Epithelial cell of esophagus (primary cell): ENCODE results near the gene LRRD1.
"Not testable (repeated sequence)": the region's sequence is repeated elsewhere in the genome, so short reads cannot be mapped to it uniquely, and the experiment has no call there.

ENCODE experiments used
- DNase-seq: peaks from one replicate; pipeline ENCODE4 v3.0.0; 2010; ENCODE audit warnings: low read depth
- H3K4me3 ChIP-seq: 2 replicates; pipeline ENCODE4 v1.5.1; 2011; ENCODE audit warnings: mild to moderate bottlenecking, low read length, control low read depth
- TF ChIP-seq, protein P1 (sequence below): IDR thresholded peaks from 2 replicates; pipeline ENCODE4 v1.5.1; 2011; ENCODE audit warnings: low read depth, mild to moderate bottlenecking, low read length, control low read depth, inconsistent platforms; ENCODE audit not compliant: insufficient read depth; ENCODE audit errors: missing control alignments

Gene LRRD1

DNA sequence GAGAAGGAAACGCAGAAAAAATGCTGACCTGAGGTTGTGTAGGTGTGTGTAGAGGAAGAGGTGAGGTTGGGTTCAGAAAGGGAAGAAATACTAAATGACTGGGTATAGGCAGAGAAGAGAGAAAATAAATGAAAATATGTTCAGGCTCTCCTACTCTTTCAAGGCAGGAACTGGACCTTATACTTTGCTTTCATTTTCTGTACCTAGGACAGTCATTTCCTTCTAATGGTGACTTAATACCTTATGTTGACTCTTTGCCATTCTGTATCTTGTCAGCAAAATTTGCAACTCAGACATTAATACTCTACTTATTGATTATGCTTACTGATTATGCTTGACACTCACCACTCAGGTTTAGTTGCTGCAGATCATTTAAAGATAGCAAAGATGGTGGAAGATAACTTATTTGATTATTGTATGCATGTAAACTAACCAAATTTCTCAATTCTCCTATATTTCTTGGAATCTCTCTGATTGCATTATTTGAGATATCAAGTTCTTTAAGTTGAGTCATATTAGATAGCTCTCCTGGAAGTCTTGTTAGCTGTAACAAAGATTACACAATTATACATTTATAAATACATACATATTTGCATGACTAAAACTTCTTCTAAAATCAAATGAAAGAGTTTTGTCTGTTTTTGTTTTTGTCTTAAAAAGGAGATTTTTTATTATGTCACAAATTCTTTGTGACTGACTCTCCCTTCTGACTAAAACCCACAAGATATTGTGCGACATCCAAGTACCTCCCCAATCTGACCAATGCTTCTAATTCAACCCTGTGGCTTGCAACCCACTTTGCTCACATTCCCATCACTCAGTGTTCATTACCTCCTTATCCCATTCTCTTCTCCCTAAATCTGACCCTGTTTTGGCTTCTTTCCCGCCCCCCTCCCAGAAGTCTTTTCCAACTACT, 20.0 kb downstream of the LRRD1 start:
- H3K4me3 ChIP-seq = no peak overlapping the region
- peak; percentile 18 for DNase-seq
- TF ChIP-seq, protein P1, sequence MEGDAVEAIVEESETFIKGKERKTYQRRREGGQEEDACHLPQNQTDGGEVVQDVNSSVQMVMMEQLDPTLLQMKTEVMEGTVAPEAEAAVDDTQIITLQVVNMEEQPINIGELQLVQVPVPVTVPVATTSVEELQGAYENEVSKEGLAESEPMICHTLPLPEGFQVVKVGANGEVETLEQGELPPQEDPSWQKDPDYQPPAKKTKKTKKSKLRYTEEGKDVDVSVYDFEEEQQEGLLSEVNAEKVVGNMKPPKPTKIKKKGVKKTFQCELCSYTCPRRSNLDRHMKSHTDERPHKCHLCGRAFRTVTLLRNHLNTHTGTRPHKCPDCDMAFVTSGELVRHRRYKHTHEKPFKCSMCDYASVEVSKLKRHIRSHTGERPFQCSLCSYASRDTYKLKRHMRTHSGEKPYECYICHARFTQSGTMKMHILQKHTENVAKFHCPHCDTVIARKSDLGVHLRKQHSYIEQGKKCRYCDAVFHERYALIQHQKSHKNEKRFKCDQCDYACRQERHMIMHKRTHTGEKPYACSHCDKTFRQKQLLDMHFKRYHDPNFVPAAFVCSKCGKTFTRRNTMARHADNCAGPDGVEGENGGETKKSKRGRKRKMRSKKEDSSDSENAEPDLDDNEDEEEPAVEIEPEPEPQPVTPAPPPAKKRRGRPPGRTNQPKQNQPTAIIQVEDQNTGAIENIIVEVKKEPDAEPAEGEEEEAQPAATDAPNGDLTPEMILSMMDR = no peak

GRCh38 chr7:92156990-92157389, 22.0 kb downstream of the LRRD1 start:
- no peak overlapping the region for H3K4me3 ChIP-seq
- TF ChIP-seq, protein P1 = no peak
- DNase-seq = no peak

DNA sequence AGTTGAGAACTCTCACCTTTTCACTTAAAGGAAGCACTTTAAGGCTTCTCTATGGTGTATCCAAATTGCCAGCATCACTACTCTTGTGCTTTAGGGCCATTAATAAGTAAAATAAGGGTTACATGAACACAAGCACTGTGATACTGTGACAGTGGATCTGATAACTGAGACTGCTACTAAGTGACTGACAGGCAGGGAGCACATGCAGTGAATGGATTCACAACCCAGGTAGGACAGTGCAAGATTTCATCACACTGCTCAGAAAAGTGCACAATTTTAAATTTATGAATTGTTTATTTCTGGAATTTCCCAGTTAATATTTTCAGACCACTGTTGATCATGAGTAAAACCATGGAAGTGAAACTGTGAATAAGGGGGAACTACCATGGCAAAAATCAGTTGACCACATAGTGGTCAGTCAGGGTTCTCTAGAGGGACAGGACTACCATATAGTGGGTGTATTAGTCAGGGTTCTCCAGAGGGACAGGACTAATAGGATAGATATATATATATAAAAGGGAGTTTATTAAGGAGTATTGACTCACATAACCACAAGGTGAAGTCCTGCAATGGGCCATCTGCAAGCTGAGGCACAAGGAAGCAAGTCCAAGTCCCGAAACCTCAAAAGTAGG, 23.7 kb downstream of the LRRD1 start:
- TF ChIP-seq, protein P1 = no peak
- no peak for DNase-seq
- no peak overlapping the region for H3K4me3 ChIP-seq

DNA sequence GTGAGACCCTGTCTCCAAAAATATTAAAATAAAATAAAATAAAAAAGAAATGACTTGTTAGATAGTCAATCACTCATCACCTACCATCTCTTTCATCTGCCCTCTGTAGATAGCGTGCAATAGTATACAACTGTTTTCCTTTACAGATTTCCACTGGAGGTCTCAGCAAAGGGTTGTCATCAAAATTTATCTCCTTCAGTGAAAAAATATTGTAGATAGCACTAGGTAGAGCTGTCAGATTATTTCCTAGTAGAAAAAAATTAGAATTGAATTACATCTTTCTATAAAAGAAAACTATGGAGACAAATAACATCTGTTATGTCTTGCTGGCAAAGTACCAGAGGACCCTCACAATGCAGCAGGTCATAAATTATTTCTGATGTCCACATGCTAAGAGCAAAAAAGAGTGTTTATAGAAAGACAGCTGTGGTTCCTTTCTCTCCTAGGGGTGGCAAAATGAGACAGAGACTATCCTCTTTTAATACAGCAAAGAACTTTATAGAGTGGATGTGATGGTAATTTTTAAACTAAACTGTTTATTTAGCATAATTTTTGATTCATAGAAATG, 28.4 kb downstream of the LRRD1 start:
- DNase-seq = no peak
- TF ChIP-seq, protein P1 = no peak

GRCh38 chr7:92149736-92150239, 29.2 kb downstream of the LRRD1 start:
- no peak for DNase-seq
- H3K4me3 ChIP-seq = no peak overlapping the region
- TF ChIP-seq, protein P1 = no peak

More for the DNA sequence above, 28.4 kb downstream of the LRRD1 start:
- H3K4me3 ChIP-seq = no peak overlapping the region

GRCh38 chr7:92143192-92143880, 35.6 kb downstream of the LRRD1 start:
- not testable (repeated sequence) for DNase-seq, H3K4me3 ChIP-seq

DNA sequence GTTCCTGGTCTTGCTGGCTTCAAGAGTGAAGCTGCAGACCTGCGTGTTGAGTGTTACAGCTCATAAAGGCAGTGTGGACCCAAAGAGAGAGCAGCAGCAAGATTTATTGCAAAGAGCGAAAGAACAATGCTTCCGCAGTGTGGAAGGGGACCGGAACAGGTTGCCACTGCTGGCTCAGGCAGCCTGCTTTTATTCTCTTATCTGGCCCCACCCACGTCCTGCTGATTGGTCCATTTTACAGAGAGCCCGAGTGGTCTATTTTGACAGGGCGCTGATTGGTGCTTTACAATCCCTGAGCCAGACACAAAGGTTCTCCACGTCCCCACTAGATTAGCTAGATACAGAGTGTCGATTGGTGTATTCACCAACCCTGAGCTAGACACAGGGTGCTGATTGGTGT, 36.2 kb downstream of the LRRD1 start:
- H3K4me3 ChIP-seq, DNase-seq: not testable (repeated sequence)
